Epithelial cell of prostate (primary cell): Measurements from ENCODE around the gene DMD.
"Not testable (repeated sequence)": the region's sequence is repeated elsewhere in the genome, so short reads cannot be mapped to it uniquely, and the experiment has no call there.

Source experiments
- DNase-seq: peaks from one replicate; pipeline ENCODE4 v3.0.0-alpha.2; 2011; ENCODE audit warnings: low read depth, low spot score
- H3K27ac ChIP-seq: fragments of 450-650 bp; 2 replicates; pipeline ENCODE4 v1.5.1; 2017; ENCODE audit warnings: mild to moderate bottlenecking

Gene DMD

DNA sequence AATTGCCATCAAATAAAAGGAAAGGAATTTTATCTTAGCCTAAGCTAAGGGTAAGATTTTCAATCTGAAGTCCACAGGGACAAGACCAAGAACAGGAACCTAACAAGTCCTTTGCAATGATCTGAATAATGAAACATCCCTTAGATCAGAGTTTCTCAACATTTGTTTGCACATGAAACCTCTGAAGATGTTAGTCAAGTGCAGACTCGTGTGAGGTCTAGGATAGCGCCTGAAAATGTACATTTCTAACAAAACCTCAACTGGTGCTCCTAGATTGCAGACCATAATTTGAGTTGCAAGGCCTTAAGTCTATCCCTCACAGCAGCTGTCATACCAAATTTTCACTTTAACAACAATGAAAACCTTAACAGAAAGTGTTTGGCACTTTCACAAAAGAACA, 337.6 kb downstream of the DMD start:
- DNase-seq: no peak

DNA sequence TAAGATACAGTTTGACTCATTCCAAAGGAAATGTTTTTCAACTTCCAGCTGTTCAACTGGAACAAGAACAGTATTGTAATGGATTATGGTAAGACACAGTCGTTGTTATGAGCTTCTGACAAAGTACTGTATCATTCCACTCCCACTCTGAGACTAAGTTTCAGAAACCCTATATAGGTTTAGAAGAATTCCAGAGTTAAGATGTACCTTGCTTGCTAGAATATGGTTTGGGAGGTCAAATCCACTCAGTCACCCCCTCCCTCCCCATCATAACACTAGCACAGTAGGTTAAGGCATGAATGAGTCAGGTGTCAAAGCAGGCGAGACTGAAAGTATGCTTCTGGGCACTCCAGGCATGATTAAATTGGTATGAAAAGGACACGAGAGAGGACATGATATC, 339.7 kb downstream of the DMD start:
- DNase-seq: peak; percentile 37
- H3K27ac ChIP-seq: peak overlapping the region; percentile 44

More for the DNA sequence above, 337.6 kb downstream of the DMD start:
- no peak overlapping the region for H3K27ac ChIP-seq

DNA sequence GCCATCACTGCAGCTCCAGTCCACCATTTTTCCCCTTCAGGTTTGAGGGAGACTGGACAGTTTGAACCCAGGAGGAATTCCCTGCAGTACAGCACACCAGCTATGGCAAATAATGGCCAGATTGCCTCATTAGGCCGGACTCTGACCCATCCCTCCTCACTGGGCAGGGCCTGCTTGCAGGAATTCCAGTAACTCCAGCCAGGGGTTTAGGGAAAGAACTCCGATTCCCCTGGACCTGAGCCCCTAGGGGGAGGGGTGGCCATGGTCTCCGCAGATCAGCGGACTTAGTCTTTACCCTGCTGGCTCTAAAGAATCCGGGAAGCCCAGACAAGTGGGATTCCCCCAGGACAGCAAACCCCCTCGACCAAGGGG, 342.8 kb downstream of the DMD start:
- no peak for DNase-seq

DNA sequence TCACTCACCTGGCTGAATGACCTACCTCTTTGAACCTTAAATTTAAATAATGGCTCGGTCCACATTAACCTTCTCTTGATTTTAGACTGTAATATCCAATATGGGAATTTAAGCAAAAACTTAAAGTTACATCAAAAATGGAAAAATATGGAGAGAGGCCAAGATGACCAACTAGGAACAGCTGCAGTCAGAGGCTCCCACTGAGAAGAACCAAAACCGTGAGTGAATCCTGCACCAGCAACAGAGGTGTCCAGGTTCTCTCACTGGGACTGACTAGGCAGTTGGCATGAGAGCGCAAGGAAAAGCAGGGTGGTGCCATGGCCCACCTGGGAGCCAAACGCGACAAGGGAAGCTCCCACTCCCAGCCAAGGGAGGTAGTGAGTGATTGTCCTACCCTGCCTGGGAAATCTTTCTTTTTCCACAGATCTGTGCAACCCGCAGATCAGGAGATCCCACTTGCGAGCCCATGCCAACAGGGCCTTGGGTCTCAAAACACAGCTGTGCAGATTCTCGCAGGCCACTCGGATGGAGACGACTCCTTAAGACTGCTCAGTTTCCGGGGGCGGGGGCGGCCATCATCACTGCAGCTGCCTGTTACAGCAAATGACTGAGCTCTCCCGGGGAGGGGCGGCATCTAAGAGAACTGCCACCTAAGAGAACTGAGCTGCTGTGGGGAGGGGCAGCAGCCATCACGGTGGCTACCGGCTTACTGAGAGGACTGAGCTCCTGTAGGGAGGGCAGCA, 343.4 kb downstream of the DMD start:
- no peak overlapping the region for H3K27ac ChIP-seq
- no peak for DNase-seq

More for the DNA sequence above, 342.8 kb downstream of the DMD start:
- H3K27ac ChIP-seq: no peak overlapping the region

DNA sequence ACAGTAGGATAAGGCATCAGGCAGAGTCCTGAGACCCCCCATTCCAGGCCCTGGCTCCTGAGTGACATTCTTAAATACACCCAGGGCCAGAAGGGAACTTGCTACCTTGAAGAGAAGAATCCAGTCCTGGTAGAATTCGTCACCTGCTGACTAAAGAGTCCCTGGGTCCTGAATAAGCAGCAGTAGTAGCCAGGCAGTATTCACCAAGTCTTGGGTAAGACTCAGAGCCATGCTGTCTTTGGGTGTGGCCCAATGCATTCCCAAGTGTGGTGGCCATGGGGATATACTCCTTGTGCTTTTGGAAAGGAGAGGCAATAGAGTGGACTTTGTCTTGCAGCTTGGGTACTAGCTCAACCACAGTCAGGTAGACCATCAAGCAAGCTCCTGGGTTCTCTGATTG, 359.1 kb downstream of the DMD start:
- H3K27ac ChIP-seq: no peak overlapping the region
- DNase-seq: no peak

DNA sequence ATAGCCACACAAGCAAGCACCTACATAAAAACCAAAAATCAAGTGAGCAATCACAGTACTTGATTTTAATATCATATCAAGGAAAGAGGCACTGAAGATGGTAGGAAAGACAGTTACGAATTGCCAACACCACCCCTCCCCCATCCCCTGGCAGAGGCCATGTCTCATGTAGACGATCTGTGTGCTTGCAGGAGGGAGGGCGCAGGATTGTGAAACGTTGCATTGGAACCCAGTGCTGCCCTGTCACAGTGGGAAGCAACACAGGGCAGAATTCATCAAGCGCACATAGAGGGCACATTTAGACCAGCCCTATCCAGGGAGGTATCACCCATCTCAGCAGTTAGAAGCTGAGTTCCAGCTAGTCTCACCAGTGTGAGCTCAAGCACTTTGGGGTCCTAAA, 359.8 kb downstream of the DMD start:
- no peak overlapping the region for H3K27ac ChIP-seq
- no peak for DNase-seq

DNA sequence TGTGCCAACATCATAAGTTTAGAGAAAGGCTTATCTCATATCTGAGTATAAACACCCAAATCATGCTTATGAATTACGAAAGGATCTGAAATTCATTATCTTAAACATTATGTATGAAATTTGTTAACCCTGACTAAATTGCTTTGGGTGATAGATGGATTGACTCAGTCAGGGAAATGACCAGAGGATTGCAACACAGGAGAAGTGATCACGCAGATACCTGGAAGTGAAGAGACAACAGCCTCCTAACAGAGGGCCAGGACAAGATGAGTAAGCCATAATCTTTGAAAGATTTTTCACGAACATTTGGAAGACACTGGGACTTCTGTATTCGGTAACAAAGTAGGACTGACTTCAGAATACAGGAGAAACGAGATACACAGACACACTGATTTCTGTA, 363.4 kb downstream of the DMD start:
- peak; percentile 8 for DNase-seq
- H3K27ac ChIP-seq: no peak overlapping the region

DNA sequence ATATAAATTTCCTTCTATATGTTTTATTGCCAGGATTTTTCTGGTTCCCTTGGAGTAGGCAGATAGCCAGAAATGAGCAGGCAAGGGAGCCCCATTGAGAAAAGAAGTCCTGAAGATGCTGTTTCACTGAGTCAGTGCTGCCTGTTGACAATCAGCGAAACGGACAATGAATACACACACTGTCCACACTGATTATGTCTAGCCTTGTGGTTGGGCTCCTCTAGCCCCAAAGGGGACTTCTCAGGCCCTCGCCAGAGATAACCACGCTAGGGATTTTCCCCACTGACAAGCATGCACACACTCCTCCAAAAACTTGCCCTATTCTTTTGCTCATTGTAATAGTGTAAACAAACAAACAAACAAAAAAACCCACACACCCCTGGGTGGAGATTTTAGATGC, 369.3 kb downstream of the DMD start:
- DNase-seq: no peak
- no peak overlapping the region for H3K27ac ChIP-seq

DNA sequence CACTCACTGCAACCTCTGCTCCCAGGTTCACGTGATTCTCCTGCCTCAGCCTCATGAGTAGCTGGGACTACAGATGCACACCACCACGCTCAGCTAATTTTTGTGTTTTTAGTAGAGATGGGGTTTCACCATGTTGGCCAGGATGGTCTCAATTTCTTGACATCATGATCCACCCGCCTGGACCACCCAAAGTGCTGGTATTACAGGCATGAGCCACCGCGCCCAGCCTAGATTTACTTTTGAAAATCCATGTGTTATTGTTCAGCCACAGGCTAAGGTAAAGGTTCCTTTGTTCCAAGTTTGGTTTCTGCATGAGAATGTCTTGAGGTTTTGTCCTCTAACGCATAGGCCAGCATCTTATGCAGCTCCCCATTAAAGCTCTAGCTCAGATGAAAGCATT, 371.6 kb downstream of the DMD start:
- DNase-seq: no peak
- no peak overlapping the region for H3K27ac ChIP-seq

DNA sequence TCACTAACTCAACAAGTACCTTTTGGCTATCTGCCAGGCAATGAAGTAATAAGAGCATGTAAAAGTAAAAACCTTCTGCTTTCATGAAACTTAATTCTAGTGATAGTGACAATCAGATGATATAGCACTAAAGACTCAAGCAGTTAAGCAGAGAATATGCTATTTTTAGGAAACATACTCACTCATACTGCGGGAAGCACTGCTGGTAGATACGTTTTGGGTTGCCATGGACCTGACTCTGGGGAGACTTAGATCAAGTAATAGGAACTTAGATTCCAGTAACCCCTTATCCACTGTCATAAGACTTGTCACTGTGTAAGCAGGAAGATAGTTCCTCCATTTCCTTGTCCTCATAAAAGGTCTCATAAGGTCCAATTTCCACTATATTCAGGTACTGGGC, 386.3 kb downstream of the DMD start:
- no peak overlapping the region for H3K27ac ChIP-seq
- DNase-seq: no peak

DNA sequence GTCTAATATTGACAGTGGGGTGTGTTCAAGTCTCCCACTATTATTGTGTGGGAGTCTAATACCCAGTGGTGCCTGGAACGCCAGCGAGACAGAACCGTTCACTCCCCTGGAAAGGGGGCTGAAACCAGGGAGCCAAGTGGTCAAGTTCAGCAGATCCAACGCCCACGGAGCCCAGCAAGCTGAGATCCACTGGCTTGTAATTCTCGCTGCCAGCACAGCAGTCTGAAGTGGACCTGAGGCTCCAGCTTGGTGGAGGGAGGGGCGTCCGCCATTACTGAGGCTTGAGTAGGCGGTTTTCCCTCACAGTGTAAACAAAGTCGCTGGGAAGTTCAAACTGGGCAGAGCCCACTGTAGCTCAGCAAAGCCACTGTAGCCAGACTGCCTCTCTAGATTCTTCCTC, 407.3 kb downstream of the DMD start:
- no peak for DNase-seq

DNA sequence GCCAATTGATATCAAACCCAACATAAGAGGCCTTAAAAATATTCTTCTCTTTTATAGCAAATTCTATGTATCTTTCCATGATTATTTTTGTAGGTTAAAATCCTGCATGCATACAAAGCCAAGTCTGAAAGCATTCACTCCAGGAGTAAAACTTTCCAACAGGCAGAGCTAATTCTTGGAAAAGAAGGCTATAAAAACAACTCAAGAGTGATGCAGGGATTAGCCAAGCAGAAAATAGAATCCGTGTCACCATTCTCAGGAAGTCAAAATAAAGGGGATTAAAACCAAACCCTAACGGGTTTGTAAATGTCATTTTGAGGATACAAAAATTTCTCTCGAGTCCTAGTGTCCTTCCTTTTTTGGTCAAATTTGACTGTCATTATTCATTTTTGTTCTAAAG, 412.4 kb downstream of the DMD start:
- DNase-seq: no peak
- no peak overlapping the region for H3K27ac ChIP-seq

More for the DNA sequence above, 407.3 kb downstream of the DMD start:
- H3K27ac ChIP-seq: no peak overlapping the region

DNA sequence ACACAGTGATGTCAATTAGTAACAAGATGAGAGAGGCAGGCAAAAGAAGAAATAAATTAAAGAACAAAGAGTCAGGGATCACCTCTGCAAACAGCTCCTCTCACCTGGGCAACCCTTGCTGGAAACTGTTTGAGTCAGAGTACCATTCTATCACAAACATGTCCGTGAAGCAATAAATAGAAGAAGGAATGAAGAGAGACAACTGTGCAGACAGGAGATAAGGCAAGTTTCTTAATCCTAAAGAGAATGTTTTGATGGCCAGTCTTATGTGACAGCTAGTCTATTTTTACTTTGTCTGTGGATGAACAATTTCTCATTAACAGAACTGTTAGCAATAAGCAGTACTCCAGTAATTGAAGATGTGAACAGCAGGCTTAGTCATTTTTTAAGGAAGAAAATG, 422.4 kb downstream of the DMD start:
- DNase-seq: no peak
- no peak overlapping the region for H3K27ac ChIP-seq

DNA sequence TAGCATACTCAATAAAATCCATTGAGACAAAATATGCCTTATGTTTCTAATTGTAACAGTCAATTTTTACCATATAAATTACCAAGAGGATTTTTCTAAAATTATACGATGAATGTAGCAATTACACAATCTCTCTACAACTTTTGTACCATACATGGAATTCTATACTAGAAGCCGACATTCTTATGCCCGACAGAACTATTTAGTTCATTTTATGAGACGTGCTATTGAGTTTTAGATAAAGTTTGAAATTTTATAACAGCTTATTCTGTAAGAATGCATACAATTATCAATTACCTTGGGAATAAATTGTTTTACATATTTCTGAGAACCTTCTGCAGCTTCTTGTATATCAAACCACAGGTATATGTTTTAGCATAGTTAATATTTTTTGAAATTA, 431.2 kb downstream of the DMD start:
- no peak overlapping the region for H3K27ac ChIP-seq

DNA sequence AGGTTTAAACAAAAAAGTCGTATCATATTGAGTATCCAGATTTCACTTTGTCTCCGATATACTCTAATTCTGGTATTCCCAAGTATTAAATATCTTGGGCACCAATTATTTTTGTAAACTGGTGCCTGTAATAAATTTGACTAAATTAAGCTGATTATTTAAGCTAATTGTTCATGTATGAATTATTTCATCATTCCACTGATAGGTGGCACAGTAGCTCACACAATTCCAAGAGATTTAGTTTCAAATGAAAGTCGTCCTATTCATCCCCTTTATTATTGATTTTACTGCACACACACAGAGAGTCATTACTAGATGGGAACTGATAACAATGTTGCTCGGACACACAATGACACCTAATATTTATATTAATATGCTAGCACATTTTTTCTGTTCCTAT, 432.4 kb downstream of the DMD start:
- no peak for DNase-seq

More for the DNA sequence above, 431.2 kb downstream of the DMD start:
- DNase-seq: no peak

DNA sequence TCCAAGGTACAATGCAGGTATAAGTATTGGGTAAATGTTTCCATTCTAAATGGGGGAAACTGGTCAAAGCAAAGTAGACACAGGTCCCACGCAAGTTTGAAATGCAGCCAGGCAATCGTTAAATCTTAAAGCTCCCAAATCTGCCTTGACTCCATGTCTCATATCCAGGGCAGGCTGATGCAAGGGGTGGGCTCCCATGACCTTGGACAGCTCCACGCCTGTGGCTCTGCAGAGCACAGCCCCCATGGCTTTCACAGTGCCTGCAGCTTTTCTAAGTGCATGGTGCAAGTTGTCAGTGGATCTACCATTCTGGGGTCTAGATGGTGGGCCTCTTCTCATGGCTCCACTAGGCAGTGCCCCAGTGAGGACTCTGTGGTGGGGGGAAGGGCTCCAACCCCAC, 436.4 kb downstream of the DMD start:
- H3K27ac ChIP-seq: no peak overlapping the region
- DNase-seq: no peak

More for the DNA sequence above, 432.4 kb downstream of the DMD start:
- no peak overlapping the region for H3K27ac ChIP-seq

DNA sequence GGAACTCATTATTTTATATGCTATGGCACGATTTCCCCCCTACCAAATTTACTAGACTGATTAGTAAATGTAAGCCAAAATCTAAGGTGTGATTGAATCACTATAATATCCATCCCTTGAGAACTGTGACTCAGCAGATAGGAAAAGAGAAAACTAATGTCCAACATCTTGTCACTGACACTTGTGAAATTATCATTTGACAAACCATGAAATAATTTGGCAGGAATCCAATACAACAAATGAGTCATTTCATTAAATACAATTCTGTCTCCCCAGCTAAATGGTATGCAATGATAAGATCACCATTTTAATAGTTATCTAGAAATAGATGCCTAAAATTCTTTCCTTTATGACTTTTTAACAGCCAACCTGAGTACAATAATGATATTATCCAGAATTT, 462.3 kb downstream of the DMD start:
- H3K27ac ChIP-seq: peak overlapping the region; percentile 18
- no peak for DNase-seq

DNA sequence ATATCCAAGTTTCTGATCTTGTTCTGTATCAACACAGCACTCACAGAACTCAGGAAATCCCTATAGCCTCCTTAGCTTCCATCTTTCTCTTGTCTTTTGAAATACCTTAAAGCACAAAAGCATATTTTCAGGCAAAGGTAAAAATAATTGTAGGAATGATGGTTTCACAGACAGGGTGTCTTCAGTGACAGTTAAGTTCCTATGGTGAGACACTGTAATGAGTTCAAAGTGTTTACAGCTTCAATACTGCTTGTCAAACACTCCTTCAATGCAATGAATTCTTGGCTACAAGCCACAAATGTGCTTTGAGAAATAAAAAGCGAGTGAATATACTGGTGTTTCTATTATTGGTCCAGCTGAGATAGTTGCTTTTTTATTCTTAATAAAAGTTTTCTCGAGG, 466.0 kb downstream of the DMD start:
- DNase-seq: no peak
- H3K27ac ChIP-seq: no peak overlapping the region

DNA sequence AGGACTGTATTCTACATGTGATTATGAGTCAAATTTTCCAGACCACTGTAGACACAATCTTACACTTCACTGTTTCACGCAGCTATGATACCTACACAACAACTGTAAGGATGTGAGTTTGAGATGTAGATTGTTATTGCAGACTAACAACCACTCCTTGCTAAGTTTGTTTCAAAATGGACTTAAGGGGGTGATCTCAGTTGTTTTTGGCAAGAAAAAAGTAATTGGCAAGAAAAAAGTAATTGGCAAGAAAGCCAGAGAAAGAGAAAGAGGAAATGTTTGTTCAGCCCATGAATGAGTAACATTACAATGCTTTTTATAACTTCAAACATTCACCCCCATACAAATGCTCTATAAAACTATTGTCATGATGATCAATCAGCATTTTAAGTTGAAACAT, 466.4 kb downstream of the DMD start:
- no peak overlapping the region for H3K27ac ChIP-seq
- DNase-seq: no peak

DNA sequence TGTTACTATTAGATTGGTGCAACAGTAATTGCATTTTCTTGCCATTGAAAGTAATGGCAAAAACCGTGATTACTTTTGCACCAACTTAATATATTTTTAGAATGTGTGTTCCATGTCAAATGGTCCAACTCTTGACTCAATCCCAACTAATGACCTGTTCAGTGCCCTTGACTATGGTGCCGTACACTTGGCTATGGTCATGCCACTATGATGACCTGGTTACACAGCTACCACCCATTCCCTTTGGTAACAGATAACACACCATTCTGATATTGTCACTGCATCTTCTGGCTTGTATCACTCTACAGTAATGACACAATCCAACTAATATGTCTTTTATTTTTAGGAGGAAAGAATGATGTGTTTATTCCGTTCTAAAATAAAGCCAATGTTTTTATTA, 469.4 kb downstream of the DMD start:
- no peak overlapping the region for H3K27ac ChIP-seq
- no peak for DNase-seq

DNA sequence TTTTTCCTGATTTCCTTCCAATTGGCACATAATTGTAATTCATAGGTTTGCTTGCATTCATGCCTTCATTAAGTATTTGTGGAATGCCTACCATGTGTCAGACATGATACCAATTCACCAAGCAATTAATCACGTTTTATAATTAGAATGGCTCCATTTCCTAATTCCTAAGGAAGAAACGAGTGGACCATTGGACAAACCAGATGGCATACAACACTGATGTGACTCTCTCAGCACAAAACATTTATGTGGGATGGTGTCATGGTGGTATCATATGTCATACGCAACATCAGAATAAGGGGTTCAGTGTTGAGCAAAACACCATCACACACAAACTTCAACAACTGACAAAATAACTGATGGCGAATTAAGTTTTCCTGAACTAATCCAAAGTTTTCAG, 502.8 kb downstream of the DMD start:
- no peak for DNase-seq
- no peak overlapping the region for H3K27ac ChIP-seq

DNA sequence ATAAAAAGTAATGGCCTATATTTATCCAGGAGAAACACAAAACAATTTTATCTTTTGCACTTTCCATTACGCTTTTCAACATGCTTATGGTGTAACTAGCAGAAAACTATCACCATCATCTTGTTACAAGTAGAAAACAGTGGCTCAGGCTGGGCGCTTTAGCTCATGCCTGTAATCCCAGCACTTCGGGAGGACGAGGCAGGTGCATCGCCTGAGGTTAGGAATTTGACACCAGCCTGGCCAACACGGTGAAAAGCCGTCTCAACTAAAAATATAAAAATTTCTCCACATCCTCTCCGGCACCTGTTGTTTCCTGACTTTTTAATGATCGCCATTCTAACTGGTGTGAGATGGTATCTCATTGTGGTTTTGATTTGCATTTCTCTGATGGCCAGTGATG, 506.0 kb downstream of the DMD start:
- DNase-seq, H3K27ac ChIP-seq: not testable (repeated sequence)

DNA sequence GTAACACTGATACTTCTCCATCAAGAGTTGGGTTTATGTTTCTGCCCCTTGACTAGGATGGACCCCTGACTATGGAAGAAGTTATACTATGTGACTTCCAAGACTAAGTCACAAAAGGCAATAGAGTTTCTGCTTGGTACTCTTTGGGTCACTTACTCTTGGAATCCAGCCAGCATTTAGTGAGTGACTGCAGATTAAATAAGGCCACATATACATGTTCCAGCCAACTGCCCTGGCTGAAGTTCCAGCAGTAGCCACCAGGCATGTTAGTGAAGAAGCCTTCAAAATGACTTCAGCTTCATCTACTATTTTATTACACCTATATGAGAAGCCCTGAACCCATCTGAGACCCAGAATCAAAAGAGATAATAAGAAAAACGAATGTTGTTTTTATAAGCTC, 524.0 kb downstream of the DMD start:
- DNase-seq: no peak
- H3K27ac ChIP-seq: no peak overlapping the region
